AG10803 (cell line): ENCODE results near the gene ITGAD.
A peak's percentile ranks its signal among the peaks of the same experiment; 100 is the strongest.
"Not testable (repeated sequence)": the region's sequence is repeated elsewhere in the genome, so short reads cannot be mapped to it uniquely, and the experiment has no call there.

Experiments used
- DNase-seq: peaks from one replicate; pipeline ENCODE4 v3.0.0; 2010; ENCODE audit warnings: low read depth
- H3K4me3 ChIP-seq: 2 replicates; pipeline ENCODE4 v1.5.1; 2011; ENCODE audit warnings: mild to moderate bottlenecking, low read length, control low read depth
- TF ChIP-seq, protein P1 (sequence below): conservative IDR thresholded peaks from 2 replicates; pipeline ENCODE4 v1.5.1; 2011; ENCODE audit warnings: mild to moderate bottlenecking, low read length, control low read depth, inconsistent platforms

ITGAD gene

DNA sequence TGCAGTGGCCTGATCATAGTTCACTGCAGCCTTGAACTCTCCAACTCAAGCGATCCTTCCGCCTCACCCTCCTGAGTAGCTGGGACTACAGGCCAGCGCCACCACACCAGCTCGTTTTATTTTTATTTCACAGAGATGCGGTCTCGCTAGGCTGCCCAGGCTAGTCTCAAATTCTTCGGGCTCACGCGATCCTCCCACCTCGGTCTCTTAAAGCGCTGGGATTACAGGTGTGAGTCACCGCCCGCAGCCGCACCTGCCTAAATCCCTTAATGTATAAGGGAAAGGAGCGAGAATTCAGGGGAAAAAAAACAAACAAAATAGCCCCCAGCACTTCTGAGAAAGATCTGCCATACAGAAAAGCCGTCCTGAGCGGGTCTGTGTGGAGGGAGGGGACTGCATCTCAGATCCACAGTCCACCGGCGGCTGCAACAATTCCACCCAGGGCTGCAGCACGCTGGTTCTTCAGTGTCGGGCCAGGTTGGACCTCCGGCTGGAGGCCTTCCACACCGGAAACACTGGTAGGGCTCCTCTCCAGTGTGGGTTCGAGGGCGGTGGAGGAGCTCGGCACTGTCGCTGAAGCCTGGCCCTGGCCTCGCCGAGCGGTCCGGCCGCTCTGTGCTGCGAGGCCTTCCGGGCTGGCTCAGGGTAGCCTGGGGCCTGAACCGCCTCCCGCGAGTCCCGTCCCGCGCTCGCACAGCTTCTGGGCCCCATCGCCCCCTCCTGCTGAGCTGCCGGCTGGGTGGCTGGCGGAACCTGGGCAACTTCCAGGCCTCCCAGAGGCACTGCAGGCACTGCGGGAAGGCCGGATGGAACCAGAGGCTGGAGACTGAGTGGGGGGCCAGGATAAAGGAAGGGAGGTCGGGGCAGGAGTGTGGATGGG lies 42.4 kb downstream of the ITGAD start:
- DNase-seq = no peak
- no peak overlapping the region for H3K4me3 ChIP-seq
- TF ChIP-seq, protein P1, sequence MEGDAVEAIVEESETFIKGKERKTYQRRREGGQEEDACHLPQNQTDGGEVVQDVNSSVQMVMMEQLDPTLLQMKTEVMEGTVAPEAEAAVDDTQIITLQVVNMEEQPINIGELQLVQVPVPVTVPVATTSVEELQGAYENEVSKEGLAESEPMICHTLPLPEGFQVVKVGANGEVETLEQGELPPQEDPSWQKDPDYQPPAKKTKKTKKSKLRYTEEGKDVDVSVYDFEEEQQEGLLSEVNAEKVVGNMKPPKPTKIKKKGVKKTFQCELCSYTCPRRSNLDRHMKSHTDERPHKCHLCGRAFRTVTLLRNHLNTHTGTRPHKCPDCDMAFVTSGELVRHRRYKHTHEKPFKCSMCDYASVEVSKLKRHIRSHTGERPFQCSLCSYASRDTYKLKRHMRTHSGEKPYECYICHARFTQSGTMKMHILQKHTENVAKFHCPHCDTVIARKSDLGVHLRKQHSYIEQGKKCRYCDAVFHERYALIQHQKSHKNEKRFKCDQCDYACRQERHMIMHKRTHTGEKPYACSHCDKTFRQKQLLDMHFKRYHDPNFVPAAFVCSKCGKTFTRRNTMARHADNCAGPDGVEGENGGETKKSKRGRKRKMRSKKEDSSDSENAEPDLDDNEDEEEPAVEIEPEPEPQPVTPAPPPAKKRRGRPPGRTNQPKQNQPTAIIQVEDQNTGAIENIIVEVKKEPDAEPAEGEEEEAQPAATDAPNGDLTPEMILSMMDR = no peak

DNA sequence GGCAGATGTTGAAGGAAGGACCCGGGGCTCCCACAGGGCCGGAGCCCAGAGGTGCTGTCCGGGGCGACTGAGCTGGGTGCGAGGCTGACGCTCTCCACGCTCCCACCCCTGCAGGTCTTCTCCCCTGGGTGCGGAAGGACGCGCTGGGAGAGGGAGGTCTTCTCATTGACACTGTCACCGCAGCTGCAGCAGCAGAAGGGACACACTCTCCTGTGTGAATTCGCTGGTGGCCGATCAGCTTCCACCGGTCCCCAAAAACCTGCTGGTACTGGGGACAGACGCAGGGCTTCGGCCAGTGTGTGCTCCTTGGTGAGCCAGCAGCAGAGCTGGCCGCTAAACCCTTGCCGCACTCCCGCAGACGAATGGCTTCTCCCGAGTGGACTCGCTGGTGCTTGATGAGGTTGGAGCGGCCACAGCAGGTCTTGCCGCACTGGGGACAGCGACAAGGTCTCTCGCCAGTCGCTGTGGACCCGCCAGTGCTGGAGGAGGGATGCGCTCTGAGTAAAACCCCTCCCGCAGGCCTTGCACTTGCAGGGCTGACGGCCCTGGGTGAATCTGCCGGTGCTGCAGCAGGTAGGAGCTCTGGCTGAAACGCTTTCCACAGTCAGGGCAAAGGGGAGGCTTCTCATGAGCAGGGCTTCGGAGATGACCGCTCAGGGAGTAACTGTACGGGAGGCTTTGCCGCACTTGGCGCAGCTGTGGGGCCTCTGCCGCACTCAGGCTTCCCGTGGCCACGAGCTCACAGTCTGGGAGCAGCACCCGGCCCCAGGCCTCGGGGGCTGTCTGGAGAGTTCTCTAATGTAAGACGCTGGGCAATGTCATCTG lies 43.3 kb downstream of the ITGAD start:
- no peak overlapping the region for H3K4me3 ChIP-seq
- TF ChIP-seq, protein P1 = no peak
- no peak for DNase-seq

DNA sequence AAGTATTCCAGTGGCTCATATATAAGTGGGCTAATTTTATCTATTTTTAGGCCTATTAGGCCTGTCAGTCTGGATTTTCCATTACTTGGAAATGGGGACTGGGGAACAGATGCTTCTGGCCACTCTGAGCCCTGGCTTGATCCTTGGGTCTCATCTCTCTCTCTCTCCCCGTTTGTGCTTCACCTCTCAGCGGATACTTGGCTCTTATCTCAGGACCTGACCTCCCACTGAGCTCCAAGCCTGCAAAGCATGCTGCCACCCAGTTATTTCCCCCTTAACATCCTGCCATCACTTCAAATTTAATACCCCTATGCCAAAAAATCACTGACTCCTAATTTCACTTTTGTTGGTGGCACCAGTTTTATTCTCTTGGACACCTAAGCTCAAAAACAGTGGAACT lies 45.3 kb downstream of the ITGAD start:
- H3K4me3 ChIP-seq = no peak overlapping the region
- TF ChIP-seq, protein P1 = no peak
- no peak for DNase-seq

DNA sequence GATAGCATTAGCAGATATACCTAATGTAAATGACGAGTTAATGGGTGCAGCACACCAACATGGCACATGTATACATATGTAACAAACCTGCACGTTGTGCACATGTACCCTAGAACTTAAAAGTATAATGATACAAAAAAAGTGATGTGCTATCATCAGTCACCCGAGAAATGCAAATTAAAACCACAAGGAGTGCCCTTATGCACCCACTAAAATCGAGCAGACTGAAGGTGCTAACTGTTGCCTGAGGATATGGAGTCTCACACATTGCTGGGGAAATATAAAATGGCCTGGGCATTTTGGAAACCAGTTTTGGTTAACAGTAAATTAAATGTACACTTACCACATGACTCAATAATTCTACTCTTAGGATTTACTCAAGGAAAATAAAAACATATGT lies 45.9 kb downstream of the ITGAD start:
- not testable (repeated sequence) for DNase-seq, H3K4me3 ChIP-seq

DNA sequence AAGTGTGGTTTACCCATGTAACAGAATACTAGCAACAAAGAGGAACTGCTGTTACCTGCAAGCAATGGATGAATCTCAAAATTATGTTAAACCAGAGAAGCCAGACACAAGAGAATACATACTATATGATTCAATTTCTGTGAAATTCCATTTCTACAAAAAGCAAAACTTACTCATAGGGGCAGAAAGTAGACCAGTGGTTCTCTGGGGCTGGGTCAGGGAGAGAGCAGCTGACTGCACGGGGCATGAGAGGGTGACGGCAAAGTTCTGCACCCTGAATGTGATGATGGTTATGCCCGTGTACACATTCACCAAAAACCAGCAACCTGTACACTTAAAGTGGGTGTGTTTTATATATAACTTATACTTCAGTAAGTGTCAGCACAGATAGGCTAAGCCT lies 46.4 kb downstream of the ITGAD start:
- DNase-seq = no peak

DNA sequence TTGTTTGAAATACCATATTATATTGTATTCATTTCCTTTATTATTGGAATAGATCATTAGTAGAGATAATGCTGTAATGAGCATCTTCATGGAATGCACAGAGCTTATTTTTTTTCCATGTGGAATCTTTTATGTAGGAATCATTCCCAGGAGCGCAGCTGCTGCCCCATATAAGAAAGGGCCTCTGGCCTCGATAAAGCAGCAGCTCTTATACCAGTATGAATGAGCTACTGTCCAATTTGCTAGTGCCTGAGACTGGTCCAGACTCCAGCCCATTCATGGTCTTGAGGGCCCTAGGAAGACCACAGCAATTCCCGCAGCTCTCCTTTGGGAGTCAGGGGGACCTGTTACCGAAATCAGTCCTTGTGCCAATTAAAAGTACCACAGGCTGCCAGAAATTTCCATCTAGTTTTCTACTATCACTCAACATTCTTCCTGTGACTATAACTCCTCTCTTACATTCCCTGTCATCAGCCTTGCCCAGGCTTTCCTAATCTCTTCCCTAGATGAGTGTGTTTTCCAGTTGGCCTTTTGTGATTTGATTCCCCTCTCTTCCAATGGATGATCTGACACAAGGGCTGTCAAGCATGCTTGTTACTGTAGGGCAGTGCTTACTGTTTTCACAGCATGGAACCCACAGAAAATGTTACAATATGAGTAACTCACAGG lies 47.5 kb downstream of the ITGAD start:
- TF ChIP-seq, protein P1 = no peak
- no peak overlapping the region for H3K4me3 ChIP-seq
- peak; percentile 15 for DNase-seq

More for the DNA sequence above, 46.4 kb downstream of the ITGAD start:
- no peak overlapping the region for H3K4me3 ChIP-seq
- TF ChIP-seq, protein P1 = no peak

DNA sequence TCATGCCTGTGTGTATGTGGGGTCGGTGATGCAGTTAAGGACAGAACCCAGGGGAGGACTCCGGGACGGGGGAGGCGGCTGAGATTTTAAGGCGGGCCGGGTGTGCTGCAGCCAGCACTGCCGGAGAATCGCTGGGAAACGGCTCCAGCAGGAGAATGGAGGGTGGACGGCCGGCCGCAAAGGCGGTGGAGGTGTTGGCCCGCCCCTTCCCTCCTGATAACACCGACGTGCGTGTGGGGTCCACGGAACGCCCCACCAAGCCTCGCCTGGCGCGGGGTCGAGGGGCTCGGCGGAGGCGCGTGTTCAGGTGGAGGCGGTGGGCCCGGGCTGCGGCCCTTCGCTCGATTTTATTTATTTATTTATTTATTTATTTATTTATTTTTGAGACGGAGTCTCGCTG lies 48.8 kb downstream of the ITGAD start:
- no peak for DNase-seq
- peak overlapping the region; percentile 79 for H3K4me3 ChIP-seq
- TF ChIP-seq, protein P1 = no peak

DNA sequence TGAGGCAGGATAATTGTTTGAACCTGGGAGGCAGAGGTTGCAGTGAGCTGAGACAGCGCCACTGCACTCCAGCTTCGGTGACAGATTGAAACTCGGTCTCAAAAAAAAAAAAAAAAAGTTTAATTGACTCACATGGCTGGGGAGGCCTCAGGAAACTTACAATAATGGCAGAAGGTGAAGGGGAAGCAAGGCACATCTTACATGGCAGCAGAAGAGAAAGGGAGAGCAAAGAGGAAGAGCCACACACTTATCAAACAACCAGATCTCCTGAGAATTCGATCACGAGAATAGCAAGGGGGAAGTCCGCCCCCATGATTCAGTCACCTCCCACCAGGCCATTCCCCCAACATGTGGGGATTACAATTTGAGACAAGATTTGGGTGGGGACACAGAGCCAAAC lies 52.8 kb downstream of the ITGAD start:
- H3K4me3 ChIP-seq, DNase-seq: not testable (repeated sequence)
